PFSK-1 (cell line): ENCODE results near the gene CLCN2.

Experiments
- POLR2AphosphoS5 ChIP-seq: IDR thresholded peaks from 2 replicates; pipeline ENCODE4 v1.6.1; 2012; ENCODE audit warnings: low read depth, mild to moderate bottlenecking, control low read depth, low read length, moderate library complexity
- TF ChIP-seq, protein P1 (sequence below), 2 experiments: IDR thresholded peaks; 2 replicates each; pipeline versions ENCODE4 v1.6.1 to v1.8.0; 2011 to 2012; ENCODE audit warnings: low read depth in 2 of 2, low read length in 2 of 2, control low read depth in 1 of 2, inconsistent platforms in 1 of 2, mild to moderate bottlenecking in 1 of 2, moderate library complexity in 1 of 2; ENCODE audit not compliant: insufficient read depth in 1 of 2

DNA sequence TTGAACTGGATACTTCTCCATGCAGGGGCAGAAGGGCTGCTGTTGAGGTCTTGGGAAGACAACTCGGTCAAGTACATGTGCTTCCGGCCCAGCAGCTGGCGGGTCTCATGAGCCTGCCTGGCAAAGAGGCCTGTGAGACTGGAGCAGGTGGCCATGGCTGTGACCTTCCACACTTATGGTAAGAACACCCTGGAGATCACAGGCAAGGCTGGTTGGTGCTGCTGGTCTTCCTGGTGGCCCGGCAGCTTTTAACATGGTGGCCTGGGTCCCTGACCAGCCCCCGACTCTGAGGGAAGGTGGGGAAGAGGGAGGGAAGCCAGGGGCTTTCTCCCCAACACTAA lies 33.9 kb upstream of the CLCN2 start:
- TF ChIP-seq, protein P1, sequence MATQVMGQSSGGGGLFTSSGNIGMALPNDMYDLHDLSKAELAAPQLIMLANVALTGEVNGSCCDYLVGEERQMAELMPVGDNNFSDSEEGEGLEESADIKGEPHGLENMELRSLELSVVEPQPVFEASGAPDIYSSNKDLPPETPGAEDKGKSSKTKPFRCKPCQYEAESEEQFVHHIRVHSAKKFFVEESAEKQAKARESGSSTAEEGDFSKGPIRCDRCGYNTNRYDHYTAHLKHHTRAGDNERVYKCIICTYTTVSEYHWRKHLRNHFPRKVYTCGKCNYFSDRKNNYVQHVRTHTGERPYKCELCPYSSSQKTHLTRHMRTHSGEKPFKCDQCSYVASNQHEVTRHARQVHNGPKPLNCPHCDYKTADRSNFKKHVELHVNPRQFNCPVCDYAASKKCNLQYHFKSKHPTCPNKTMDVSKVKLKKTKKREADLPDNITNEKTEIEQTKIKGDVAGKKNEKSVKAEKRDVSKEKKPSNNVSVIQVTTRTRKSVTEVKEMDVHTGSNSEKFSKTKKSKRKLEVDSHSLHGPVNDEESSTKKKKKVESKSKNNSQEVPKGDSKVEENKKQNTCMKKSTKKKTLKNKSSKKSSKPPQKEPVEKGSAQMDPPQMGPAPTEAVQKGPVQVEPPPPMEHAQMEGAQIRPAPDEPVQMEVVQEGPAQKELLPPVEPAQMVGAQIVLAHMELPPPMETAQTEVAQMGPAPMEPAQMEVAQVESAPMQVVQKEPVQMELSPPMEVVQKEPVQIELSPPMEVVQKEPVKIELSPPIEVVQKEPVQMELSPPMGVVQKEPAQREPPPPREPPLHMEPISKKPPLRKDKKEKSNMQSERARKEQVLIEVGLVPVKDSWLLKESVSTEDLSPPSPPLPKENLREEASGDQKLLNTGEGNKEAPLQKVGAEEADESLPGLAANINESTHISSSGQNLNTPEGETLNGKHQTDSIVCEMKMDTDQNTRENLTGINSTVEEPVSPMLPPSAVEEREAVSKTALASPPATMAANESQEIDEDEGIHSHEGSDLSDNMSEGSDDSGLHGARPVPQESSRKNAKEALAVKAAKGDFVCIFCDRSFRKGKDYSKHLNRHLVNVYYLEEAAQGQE (IDR thresholded peaks at IDR 0.05; ENCODE audit: insufficient read depth in 1 of 2, low read depth in 2 of 2, low read length in 2 of 2) = no peak
- no peak for TF ChIP-seq POLR2AphosphoS5
